Measurements from ENCODE around the gene SZT2. TPM values are rescaled to one million over a fixed set of nuclear protein-coding genes. Genes with fewer than 3 reads are reported as not detected.

SZT2 gene
- total RNA-seq, 1 experiment from 2014 or later, result 27.9 TPM

- DNase-seq (ENCODE audit: low spot score), result no peak
- ChIA-PET POLR2A (ENCODE audit: low non-redundant PET) (no interaction called here), CTCF (no interaction called here)
- Histone ChIP-seq H3K9me3 (ENCODE audit: low read depth, low read length, poor library complexity, severe bottlenecking) (no peaks in the 10 kb centered on the region), H3K4me3 (ENCODE audit: low read depth, low read length, poor library complexity, severe bottlenecking) (no peak overlapping the region), H3K27me3 (replicated peaks; ENCODE audit: insufficient read depth, low read depth, low read length, poor library complexity) (no peaks in the 10 kb centered on the region), H3K4me1 (ENCODE audit: insufficient read depth, low read length, poor library complexity, severe bottlenecking) (no peaks in the 10 kb centered on the region), H3K27ac (ENCODE audit: low read depth, low read length, poor library complexity, severe bottlenecking) (no peak overlapping the region), H3K36me3 (ENCODE audit: insufficient read depth, low read length, poor library complexity, severe bottlenecking) (peaks cover 34% of the 10 kb centered on the region)
- BruUV-seq (replicated peaks), result no TSS peak
- intact Hi-C loops (cut with micrococcal nuclease; ENCODE audit: unreplicated experiment), result no loop called here
- no peak for TF ChIP-seq CTCF (conservative IDR thresholded peaks at IDR 0.05; ENCODE audit: low read depth, low read length)
- no peak for TF ChIP-seq EZH2 (IDR thresholded peaks at IDR 0.05; ENCODE audit: borderline replicate concordance, low read depth, low read length, poor library complexity, severe bottlenecking)
Observed at GRCh38 chr1:43427941-43428340, 38.2 kb downstream of the SZT2 start.

GRCh38 chr1:43430831-43431230 lies 41.1 kb downstream of the SZT2 start:
- H3K36me3 ChIP-seq (ENCODE audit: insufficient read depth, low read length, poor library complexity, severe bottlenecking), result peaks cover 41% of the 10 kb centered on the region

GRCh38 chr1:43431676-43432075 lies 42.0 kb downstream of the SZT2 start:
- POLR2A ChIA-PET (ENCODE audit: low non-redundant PET), result no interaction called here
- H3K36me3 ChIP-seq (ENCODE audit: insufficient read depth, low read length, poor library complexity, severe bottlenecking), result peaks cover 38% of the 10 kb centered on the region
- intact Hi-C loops (cut with micrococcal nuclease; ENCODE audit: unreplicated experiment), result no loop called here

More at GRCh38 chr1:43430831-43431230, 41.1 kb downstream of the SZT2 start:
- Histone ChIP-seq H3K27me3 (replicated peaks; ENCODE audit: insufficient read depth, low read depth, low read length, poor library complexity) (no peaks in the 10 kb centered on the region), H3K27ac (ENCODE audit: low read depth, low read length, poor library complexity, severe bottlenecking) (no peak overlapping the region), H3K4me3 (ENCODE audit: low read depth, low read length, poor library complexity, severe bottlenecking) (no peak overlapping the region), H3K9me3 (ENCODE audit: low read depth, low read length, poor library complexity, severe bottlenecking) (no peaks in the 10 kb centered on the region), H3K4me1 (ENCODE audit: insufficient read depth, low read length, poor library complexity, severe bottlenecking) (no peaks in the 10 kb centered on the region)
- ChIA-PET POLR2A (ENCODE audit: low non-redundant PET) (no interaction called here), CTCF (no interaction called here)
- TF ChIP-seq CTCF (conservative IDR thresholded peaks at IDR 0.05; ENCODE audit: low read depth, low read length) (no peak), EZH2 (IDR thresholded peaks at IDR 0.05; ENCODE audit: borderline replicate concordance, low read depth, low read length, poor library complexity, severe bottlenecking) (no peak)
- DNase-seq (ENCODE audit: low spot score), result no peak
- intact Hi-C loops (cut with micrococcal nuclease; ENCODE audit: unreplicated experiment), result no loop called here
- no TSS peak for BruUV-seq (replicated peaks)

More at GRCh38 chr1:43431676-43432075, 42.0 kb downstream of the SZT2 start:
- no peaks in the 10 kb centered on the region for H3K27me3 ChIP-seq (replicated peaks; ENCODE audit: insufficient read depth, low read depth, low read length, poor library complexity)
- DNase-seq (ENCODE audit: low spot score), result no peak
- H3K4me3 ChIP-seq (ENCODE audit: low read depth, low read length, poor library complexity, severe bottlenecking), result no peak overlapping the region
- peaks cover 8% of the 10 kb centered on the region for H3K4me1 ChIP-seq (ENCODE audit: insufficient read depth, low read length, poor library complexity, severe bottlenecking)
- BruUV-seq (replicated peaks), result no TSS peak
- no peak overlapping the region for H3K27ac ChIP-seq (ENCODE audit: low read depth, low read length, poor library complexity, severe bottlenecking)
- TF ChIP-seq CTCF (conservative IDR thresholded peaks at IDR 0.05; ENCODE audit: low read depth, low read length) (no peak), EZH2 (IDR thresholded peaks at IDR 0.05; ENCODE audit: borderline replicate concordance, low read depth, low read length, poor library complexity, severe bottlenecking) (no peak)
- no peaks in the 10 kb centered on the region for H3K9me3 ChIP-seq (ENCODE audit: low read depth, low read length, poor library complexity, severe bottlenecking)
- CTCF ChIA-PET, result no interaction called here
